Motor neuron (in vitro differentiated cells): ENCODE data around the gene YWHAG. TPM values are rescaled to one million over a fixed set of nuclear protein-coding genes. Genes with fewer than 3 reads are reported as not detected.

Source experiments
- ATAC-seq, 8 experiments: fragments of 200-7000 bp; cut with Tn5 transposase; replicated peaks in 6 of 8; 2 replicates each; pipeline ENCODE4 v1.8.0; 2021; ENCODE audit warnings: mild to moderate bottlenecking in 8 of 8, moderate library complexity in 8 of 8
- H3K27ac ChIP-seq, 2 donors: fragments of 250-450 bp; sonication (Bioruptor Pico); 2 replicates each; pipeline ENCODE4 v1.9.0; 2021; ENCODE audit warnings: antibody characterized with exemption in 2 of 2, mild to moderate bottlenecking in 2 of 2, moderate library complexity in 1 of 2
- H3K4me1 ChIP-seq, 2 donors: fragments of 250-450 bp; sonication (Bioruptor Pico); replicated peaks in 1 of 2; 2 replicates each; pipeline ENCODE4 v1.6.1; 2021; ENCODE audit warnings: antibody characterized with exemption in 2 of 2, mild to moderate bottlenecking in 2 of 2, moderate library complexity in 1 of 2
- H3K4me3 ChIP-seq, 5 donors: fragments of 250-450 bp; sonication (Bioruptor Pico); 2 replicates each; pipeline ENCODE4 v1.9.0; 2021; ENCODE audit warnings: antibody characterized with exemption in 5 of 5, mild to moderate bottlenecking in 5 of 5, moderate library complexity in 4 of 5
- whole genome bisulfite sequencing, 10 experiments: fragments of 450-650 bp; shearing (Covaris generic); methylation state at CpG; one replicate each; pipeline ENCODE4 v1.0.0; 2022; 5-methylcytosine and 5-hydroxymethylcytosine counted together
- in situ Hi-C, 9 experiments: fragments of 400-800 bp; cut with MboI; loops; one replicate each; pipeline ENCODE4 v1.15.0; 2021; ENCODE audit warnings: low sequenced_read_pairs in 9 of 9, low pct_unique_long_range_greater_than_20kb in 2 of 9; ENCODE audit not compliant: unreplicated experiment in 9 of 9
- total RNA-seq, 8 experiments: library from RNA; unstranded; fragments of 300-600 nt; gene quantifications; 2 replicates each; pipeline versions ENCODE4 v1.2.3 to v1.2.4, GENCODE V29; 2022

Gene YWHAG
- total RNA-seq, 8 experiments from 2014 or later = 153 to 275 (median 184) TPM

DNA sequence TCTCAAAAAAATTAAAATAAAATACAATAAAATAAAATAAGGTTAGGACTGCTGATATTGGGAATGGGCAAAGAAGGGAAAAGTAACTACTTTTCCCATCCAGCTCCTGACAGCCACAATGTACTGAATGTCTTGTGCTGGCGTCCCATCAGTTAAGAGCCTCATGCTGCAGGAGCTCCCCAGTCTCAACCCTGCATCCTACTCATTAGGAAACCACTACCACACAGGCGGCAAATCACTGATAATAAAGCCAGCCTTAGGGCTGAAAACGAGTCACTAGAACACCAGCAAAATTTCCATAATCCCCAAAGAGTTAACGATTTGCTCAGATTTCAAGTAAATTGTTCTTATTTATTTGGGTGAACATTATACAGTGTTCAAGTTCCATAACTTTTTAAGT lies 4.3 kb downstream of the YWHAG start:
- ATAC-seq = no peak
- H3K27ac ChIP-seq = no peak overlapping the region
- H3K4me3 ChIP-seq = no peak overlapping the region
- WGBS, 10 experiments = 51 to 100% (median 90%) methylated on average over 1 to 4 of the region's 4 CpGs
- peaks cover 7 to 18% of the 10 kb centered on the region in 2 donors for H3K4me1 ChIP-seq
- in situ Hi-C loops = no loop called here

DNA sequence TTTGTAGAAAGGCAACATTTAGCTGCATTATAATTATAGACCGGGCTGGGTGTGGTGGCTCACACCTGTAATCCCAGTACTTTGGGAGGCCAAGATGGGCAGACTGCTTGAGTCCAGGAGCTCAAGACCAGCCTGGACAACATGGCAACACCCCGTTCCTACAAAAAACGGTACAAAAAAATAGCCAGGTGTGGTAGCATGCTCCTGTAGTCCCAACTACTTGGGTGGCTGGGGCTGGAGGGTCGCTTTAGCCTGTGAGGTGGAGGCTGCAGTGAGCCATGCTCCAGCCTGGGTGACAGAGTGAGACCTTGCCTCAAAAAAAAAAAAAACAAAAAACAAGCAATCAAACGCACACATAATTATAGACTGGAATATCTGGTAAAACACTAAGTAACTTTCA lies 5.0 kb downstream of the YWHAG start:
- Histone ChIP-seq H3K4me1 (peaks cover 6 to 17% of the 10 kb centered on the region in 2 donors), H3K4me3 (no peak overlapping the region), H3K27ac (no peak overlapping the region)
- no peak for ATAC-seq
- 83 to 100% (median 93%) methylated on average over 2 to 5 of the region's 5 CpGs; no CpG with 5 or more reads in 1 of the 10 experiments for WGBS, 10 experiments
- in situ Hi-C loops = no loop called here

DNA sequence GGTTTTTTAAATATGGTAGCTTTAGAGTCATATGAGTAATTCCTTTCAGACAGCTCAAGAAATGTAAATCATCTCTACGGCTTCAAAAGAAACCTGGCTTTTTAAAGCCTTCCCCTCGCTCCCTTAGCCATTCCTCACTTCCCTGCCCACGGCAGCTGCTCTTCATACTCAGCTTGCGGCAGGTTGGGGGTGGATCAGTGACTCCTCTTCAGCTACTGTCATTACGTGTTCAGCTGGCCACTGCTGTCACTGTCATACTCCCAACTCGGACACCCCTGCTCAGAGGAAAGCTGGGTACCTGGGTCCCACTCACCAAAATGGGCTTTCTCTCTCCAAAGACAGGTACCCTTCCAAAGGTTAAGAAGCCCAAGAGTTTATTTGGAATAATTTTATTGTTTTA lies 6.6 kb downstream of the YWHAG start:
- no peak overlapping the region for H3K4me3 ChIP-seq
- in situ Hi-C loops = no loop called here
- H3K4me1 ChIP-seq = peaks cover 6 to 17% of the 10 kb centered on the region in 2 donors
- ATAC-seq = peak in 6 of 8 experiments; percentile 12 to 50 (median 19)
- H3K27ac ChIP-seq = no peak overlapping the region
- whole genome bisulfite sequencing, 10 experiments = 35 to 100% (median 89%) methylated on average over 2 to 4 of the region's 6 CpGs; no CpG with 5 or more reads in 2 of the 10 experiments

DNA sequence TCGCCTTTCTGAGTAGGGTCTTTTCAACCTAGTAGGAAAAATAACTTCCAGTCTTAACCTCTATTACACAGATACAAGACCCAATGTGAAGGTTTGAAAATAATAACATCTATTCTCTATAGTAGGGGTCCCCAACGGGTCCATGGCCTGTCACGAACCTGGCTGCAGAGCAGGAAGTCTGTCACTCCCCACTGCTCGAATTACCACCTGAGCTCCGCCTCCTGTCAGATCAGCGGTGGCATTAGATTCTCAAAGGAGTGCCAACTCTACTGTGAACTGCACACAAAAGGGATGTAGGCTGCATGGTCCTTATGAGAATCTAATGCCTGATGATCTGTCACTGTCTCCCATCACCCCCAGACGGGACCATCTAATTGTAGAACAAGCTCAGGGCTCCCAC lies 7.4 kb downstream of the YWHAG start:
- no peak overlapping the region for H3K4me3 ChIP-seq
- H3K4me1 ChIP-seq = peaks cover 6 to 16% of the 10 kb centered on the region in 2 donors
- ATAC-seq = peak in 3 of 8 experiments; percentile 3 to 10 (median 9)
- 60 to 100% (median 87%) methylated on average over 1 to 6 of the region's 7 CpGs for WGBS, 10 experiments
- no peak overlapping the region for H3K27ac ChIP-seq
- in situ Hi-C loops = no loop called here

DNA sequence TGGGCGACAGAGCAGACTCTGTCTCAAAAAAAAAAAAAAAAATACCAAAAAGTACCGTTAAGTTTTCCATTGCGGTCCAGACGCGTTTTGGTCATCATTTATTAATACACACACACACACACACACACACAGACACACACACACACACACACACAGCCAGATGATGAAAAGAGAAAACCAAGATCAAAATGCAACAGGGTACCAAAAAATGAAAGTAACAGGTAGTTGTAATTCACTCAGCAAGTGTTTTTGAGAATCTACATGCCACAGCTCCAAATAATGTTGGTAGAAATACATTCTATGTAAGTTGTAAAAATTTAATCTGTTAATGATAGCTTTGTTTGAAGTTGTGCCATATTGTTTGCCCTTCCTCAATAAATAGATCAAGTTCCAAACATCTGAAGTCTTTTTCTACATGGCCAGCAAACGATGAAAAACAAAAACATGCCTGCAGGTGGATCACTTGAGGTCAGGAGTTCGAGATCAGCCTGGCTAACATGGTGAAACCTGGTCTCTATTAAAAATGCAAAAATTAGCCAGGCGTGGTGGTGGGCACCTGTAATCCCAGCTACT lies 9.4 kb downstream of the YWHAG start:
- Histone ChIP-seq H3K4me3 (no peak overlapping the region), H3K27ac (no peak overlapping the region), H3K4me1 (no peaks in the 10 kb centered on the region)
- 67 to 100% (median 91%) methylated on average over 3 to 6 of the region's 8 CpGs; no CpG with 5 or more reads in 2 of the 10 experiments for WGBS, 10 experiments
- no peak for ATAC-seq
- in situ Hi-C loops = no loop called here

DNA sequence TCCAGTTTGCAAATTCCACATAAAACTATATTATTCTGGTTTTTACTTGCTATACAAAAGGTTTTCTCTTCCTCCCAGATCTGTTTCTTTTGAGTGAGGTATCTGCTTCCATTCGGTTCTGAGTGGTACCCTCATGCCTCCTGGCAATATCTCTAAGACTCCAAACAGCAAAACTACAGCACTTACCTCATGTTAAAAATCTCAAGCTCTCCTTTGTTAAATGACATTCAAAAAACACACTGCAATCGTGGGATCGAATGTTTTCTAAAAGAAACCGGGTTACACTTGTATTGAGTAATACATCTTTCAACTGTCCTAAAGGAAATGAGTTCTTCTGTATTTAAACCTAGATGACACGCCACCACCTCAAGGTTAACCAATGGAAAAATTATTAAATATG lies 11.1 kb downstream of the YWHAG start:
- H3K4me3 ChIP-seq = no peak overlapping the region
- WGBS, 10 experiments = 55 to 100% (median 93%) methylated on average over 1 to 5 of the region's 5 CpGs
- in situ Hi-C loops = no loop called here
- ATAC-seq = no peak
- no peak overlapping the region for H3K27ac ChIP-seq
- H3K4me1 ChIP-seq = no peaks in the 10 kb centered on the region

DNA sequence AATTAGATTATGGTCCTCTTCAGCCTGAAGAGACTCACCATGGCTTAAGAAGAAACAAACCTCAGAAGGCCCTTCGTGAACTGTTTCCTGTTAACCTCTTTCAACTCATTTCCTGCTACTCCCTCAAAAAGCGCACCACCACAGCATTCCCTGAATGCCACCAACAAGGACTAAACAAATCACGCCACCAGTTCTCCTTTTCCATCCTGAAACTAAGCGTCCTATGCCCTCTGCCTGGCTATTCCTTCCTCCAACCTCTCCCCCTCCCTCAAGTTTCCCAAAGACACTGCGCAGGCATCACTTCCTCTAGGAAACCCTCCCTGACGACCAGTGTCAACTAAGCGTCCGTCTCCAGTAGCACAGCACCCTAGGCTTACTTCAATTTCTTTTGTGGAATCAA lies 12.0 kb downstream of the YWHAG start:
- Histone ChIP-seq H3K4me1 (no peaks in the 10 kb centered on the region), H3K4me3 (no peak overlapping the region), H3K27ac (no peak overlapping the region)
- no peak for ATAC-seq
- in situ Hi-C loops = no loop called here
- WGBS, 10 experiments = 81 to 100% (median 100%) methylated on average over 1 to 8 of the region's 8 CpGs; no CpG with 5 or more reads in 1 of the 10 experiments

DNA sequence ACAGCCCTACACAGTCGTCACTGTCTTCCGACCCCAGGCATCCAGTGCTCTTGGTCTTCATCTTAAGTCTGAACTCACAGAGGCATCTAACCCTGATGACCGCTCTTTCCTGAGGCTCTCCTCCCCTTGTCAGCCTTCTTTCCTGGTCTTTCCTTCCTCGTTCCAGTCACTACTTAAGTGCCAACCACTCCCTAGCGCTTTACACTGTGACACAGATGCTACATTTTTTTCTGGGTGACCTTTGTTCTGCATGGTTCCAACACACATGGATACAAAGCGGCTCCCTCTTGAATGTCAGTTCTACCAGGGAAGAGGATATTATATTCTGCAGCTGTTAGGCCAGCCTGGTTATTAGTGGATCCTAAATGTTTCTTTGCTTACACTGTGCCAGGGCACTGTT lies 12.7 kb downstream of the YWHAG start:
- Histone ChIP-seq H3K4me1 (no peaks in the 10 kb centered on the region), H3K4me3 (no peak overlapping the region), H3K27ac (no peak overlapping the region)
- in situ Hi-C loops = no loop called here
- WGBS, 10 experiments = 75 to 100% (median 96%) methylated on average over 1 to 6 of the region's 6 CpGs
- ATAC-seq = no peak

DNA sequence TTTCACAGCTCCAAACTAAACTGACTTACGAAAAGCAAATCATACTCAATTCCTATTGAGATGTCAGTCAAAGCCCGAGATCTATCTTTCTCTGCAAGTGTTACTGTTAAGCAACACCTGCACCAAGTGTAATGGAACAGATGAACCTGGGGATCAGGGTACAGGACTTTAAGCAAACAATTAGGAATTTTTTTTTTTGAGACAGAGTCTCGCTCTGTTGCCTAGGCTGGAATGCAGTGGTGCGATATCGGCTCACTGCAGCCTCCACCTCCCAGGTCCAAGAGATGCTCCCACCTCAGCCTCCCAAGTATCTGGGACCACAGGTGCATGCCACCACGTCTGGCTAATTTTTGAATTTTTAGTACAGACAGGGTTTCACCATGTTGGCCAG lies 14.9 kb downstream of the YWHAG start:
- in situ Hi-C loops = no loop called here

DNA sequence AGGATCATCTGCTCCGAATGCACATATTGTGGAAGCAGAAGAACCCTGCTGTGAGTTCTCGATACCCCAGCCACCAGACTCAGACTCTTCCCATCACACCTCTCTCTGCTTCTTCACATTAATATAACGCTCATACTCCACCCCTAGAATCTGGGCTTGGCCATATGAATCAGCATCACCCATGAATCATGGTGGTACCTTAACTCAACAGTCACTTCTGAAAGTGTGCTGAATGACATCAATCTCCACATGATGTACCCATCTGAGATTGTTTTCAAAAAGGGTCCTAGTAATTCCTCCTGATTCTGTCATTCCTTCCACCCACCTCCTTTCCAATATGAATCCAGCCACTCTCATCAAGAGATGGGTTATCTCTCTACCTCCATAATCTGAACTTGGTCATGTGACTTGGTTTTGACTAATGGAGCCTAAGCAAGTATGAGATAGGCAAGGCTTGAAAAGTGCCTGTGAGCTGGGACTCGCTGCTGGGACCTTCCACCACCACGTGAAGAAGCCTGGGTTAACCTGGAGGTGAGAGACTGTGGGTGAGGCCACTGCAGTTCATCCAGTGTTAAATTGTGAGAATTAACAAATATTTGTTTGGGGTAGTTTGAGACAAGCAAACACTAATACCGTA lies 15.4 kb downstream of the YWHAG start:
- Histone ChIP-seq H3K27ac (no peak overlapping the region), H3K4me3 (no peak overlapping the region), H3K4me1 (peaks cover 3 to 6% of the 10 kb centered on the region in 2 donors)
- in situ Hi-C loops = no loop called here
- WGBS, 10 experiments = 42 to 100% (median 90%) methylated on average over 2 to 5 of the region's 6 CpGs; no CpG with 5 or more reads in 2 of the 10 experiments
- ATAC-seq = peak in 6 of 8 experiments; percentile 4 to 33 (median 15)

More for the DNA sequence above, 14.9 kb downstream of the YWHAG start:
- Histone ChIP-seq H3K27ac (no peak overlapping the region), H3K4me3 (no peak overlapping the region), H3K4me1 (peaks cover 0 to under 1% of the 10 kb centered on the region in 2 donors)
- 80 to 100% (median 100%) methylated on average over 1 to 3 of the region's 6 CpGs; no CpG with 5 or more reads in 3 of the 10 experiments for WGBS, 10 experiments
- ATAC-seq = no peak

DNA sequence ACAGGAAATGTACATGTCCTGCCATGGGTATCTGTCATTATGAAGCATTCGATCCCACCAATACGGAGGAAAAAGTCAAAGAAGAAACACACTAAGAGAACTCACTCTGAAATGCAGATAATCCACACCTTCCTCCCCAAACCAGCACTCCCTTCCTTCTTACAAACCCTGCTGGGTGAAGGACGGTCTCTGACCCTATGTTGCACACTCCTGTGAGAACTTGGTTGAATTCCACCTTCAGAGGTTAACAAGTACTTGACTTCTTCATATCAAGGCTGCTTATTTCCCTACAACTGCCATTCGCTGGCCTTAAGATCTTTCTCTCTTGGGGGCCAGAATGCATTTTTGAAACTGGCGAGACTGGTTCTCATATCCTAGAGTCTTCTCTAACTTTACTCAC lies 16.6 kb downstream of the YWHAG start:
- no peak overlapping the region for H3K27ac ChIP-seq
- 57 to 100% (median 92%) methylated on average over 1 to 5 of the region's 5 CpGs for WGBS, 10 experiments
- peaks cover 3 to 12% of the 10 kb centered on the region in 2 donors for H3K4me1 ChIP-seq
- no peak for ATAC-seq
- in situ Hi-C loops = no loop called here
- H3K4me3 ChIP-seq = no peak overlapping the region

DNA sequence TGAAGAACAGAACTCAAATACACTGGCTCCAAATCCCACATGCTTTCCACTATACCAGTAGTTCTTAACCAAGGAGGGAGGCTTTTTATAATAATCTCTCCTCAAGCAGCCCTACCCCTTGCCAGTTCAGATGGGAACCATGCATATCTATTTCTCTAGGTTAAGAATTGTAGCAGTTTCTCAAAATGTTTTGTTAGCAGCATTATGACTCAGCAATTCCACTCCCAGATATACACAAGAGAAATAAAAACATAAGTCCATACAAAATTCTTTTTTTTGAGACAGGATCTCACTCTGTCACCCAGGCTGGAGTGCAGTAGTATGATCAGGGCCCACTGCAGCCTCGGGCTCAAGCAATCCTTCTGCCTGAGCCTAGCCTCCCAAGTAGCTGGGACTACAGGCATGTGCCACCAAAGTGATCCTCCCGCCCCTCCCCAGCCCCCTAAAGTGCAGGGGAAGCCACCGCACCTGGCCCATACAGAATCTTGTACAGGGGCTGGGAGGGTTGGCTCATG lies 18.1 kb downstream of the YWHAG start:
- no peak overlapping the region for H3K27ac ChIP-seq
- in situ Hi-C loops = no loop called here
- whole genome bisulfite sequencing, 10 experiments = 80% methylated on average over 1 of the region's 3 CpGs; no CpG with 5 or more reads in 9 of the 10 experiments
- peaks cover 3 to 12% of the 10 kb centered on the region in 2 donors for H3K4me1 ChIP-seq
- H3K4me3 ChIP-seq = no peak overlapping the region
- peak in 5 of 8 experiments; percentile 9 to 55 (median 23) for ATAC-seq

DNA sequence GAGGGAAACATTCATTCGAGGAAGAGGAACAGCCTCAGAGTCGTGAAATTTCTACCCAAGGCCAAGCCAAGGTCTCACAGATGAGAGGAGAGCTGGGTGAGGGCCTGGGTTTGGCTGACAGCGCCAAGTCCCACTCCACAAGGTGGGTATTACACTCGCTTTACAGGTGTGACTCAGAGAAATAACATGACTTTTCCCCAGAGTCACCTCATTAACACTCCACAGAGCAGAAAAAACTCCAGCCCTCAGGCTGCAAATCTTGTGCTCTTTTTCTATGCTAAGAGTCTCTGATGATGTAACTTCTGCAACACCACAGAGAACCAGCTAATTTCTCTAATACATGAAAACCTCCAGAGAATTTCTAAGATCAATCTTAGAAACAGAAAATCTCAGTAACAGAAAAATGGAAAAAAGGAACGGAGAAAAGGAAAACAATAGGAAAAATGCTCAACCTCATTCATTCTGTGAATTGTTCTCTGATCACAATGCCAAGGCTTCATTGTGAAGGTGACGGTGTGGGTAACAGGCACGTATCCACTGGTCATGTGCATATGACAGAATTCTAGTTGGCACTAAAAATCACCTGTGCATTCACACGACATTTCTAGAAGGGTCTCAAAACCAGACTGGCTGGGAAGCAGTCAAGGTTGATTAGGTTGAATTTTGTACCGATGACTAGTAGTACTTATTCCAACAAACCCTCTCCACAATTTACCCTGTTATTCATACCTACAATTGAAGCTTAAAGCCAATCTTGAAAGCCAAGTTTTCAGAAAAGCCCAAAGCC lies 20.3 kb downstream of the YWHAG start:
- WGBS, 10 experiments = 67 to 100% (median 82%) methylated on average over 1 to 8 of the region's 9 CpGs
- ATAC-seq = peak in 7 of 8 experiments; percentile 14 to 92 (median 76)
- Histone ChIP-seq H3K27ac (peak overlapping the region; percentile 24 to 82), H3K4me1 (peaks cover 3 to 12% of the 10 kb centered on the region in 2 donors), H3K4me3 (no peak overlapping the region)
- in situ Hi-C loops = no loop called here
